Measurements from ENCODE around the gene ANKRD12. TPM values are rescaled to one million over a fixed set of nuclear protein-coding genes. Genes with fewer than 3 reads are reported as not detected.

The ANKRD12 gene
- polyA plus RNA-seq, 1 donor from 2014 or later, result 32.3 TPM

DNA sequence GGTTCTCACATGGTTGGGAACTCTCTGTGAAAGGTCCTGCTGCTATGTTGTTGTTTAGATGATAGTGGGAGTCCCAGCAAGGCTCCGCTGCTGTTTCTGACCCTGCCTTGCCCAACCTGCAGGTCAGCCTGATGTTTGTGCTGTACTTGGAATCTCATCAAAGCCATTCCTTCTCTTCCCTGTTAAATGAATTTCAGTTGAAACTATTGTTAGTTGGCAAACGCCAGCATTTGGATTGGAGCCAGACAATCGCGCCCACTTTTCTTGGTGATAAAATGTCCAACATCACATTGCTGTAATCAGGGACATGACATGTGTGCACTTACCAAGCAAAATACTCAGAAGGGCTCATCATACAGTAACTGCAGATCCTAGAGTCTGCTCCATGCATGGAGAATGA lies 185.2 kb downstream of the ANKRD12 start (continued):
- no peak for TF ChIP-seq EP300 (conservative IDR thresholded peaks at IDR 0.05; ENCODE audit: poor library complexity, severe bottlenecking)

DNA sequence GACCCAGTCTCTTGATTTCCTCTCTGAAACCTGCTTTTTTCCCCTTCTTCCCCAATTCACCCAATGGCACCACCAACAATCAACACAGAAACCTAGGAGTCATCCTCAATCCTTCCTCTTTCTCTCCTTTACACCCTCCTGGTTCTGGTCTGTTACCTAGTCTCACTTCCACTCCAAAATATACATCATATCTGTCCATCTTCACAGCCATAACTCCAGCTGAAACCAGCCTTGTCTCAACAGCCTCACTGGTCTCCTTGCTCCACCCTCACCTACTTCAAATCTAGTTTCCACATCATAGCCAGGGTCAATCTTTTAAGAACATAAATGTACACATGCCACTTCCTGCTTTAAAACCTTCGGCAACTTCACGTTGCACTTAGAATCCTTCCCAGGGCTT lies 186.2 kb downstream of the ANKRD12 start:
- Histone ChIP-seq H3K9me2 (ENCODE audit: insufficient read depth, low read length) (no peaks in the 10 kb centered on the region), H3K79me2 (replicated peaks; ENCODE audit: insufficient read depth, low read length) (no peaks in the 10 kb centered on the region), H3K4me3 (ENCODE audit: low read length) (no peak overlapping the region), H3F3A (ENCODE audit: insufficient read depth, low read length, poor library complexity, severe bottlenecking) (no peaks in the 10 kb centered on the region), H3K36me3 (ENCODE audit: insufficient read depth, low read length) (no peaks in the 10 kb centered on the region), H2AFZ (ENCODE audit: low read depth, low read length) (no peak overlapping the region), H4K20me1 (ENCODE audit: insufficient read depth) (no peaks in the 10 kb centered on the region), H3K27ac (ENCODE audit: low read length) (no peak overlapping the region), H3K4me2 (ENCODE audit: low read length) (no peak overlapping the region), H3K9me3 (ENCODE audit: low read length) (peaks cover under 1% of the 10 kb centered on the region), H3K9ac (ENCODE audit: low read length) (no peak overlapping the region), H3K27me3 (ENCODE audit: insufficient read depth, low read depth, low read length) (no peaks in the 10 kb centered on the region)
- TF ChIP-seq POLR2AphosphoS5 (IDR thresholded peaks at IDR 0.05) (no peak), TAF1 (IDR thresholded peaks at IDR 0.05; ENCODE audit: low read depth) (no peak), RAD21 (conservative IDR thresholded peaks at IDR 0.05) (no peak), EP300 (conservative IDR thresholded peaks at IDR 0.05; ENCODE audit: poor library complexity, severe bottlenecking) (no peak), EZH2 (IDR thresholded peaks at IDR 0.05; ENCODE audit: borderline replicate concordance, insufficient read depth, low read length, poor library complexity, severe bottlenecking) (no peak), SMC3 (conservative IDR thresholded peaks at IDR 0.05; ENCODE audit: poor library complexity) (no peak), MXI1 (conservative IDR thresholded peaks at IDR 0.05; ENCODE audit: poor library complexity, severe bottlenecking) (no peak)
- TF ChIP-seq, protein P1, sequence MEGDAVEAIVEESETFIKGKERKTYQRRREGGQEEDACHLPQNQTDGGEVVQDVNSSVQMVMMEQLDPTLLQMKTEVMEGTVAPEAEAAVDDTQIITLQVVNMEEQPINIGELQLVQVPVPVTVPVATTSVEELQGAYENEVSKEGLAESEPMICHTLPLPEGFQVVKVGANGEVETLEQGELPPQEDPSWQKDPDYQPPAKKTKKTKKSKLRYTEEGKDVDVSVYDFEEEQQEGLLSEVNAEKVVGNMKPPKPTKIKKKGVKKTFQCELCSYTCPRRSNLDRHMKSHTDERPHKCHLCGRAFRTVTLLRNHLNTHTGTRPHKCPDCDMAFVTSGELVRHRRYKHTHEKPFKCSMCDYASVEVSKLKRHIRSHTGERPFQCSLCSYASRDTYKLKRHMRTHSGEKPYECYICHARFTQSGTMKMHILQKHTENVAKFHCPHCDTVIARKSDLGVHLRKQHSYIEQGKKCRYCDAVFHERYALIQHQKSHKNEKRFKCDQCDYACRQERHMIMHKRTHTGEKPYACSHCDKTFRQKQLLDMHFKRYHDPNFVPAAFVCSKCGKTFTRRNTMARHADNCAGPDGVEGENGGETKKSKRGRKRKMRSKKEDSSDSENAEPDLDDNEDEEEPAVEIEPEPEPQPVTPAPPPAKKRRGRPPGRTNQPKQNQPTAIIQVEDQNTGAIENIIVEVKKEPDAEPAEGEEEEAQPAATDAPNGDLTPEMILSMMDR (IDR thresholded peaks at IDR 0.05; ENCODE audit: poor library complexity, severe bottlenecking), result no peak
- TF ChIP-seq, protein P2, sequence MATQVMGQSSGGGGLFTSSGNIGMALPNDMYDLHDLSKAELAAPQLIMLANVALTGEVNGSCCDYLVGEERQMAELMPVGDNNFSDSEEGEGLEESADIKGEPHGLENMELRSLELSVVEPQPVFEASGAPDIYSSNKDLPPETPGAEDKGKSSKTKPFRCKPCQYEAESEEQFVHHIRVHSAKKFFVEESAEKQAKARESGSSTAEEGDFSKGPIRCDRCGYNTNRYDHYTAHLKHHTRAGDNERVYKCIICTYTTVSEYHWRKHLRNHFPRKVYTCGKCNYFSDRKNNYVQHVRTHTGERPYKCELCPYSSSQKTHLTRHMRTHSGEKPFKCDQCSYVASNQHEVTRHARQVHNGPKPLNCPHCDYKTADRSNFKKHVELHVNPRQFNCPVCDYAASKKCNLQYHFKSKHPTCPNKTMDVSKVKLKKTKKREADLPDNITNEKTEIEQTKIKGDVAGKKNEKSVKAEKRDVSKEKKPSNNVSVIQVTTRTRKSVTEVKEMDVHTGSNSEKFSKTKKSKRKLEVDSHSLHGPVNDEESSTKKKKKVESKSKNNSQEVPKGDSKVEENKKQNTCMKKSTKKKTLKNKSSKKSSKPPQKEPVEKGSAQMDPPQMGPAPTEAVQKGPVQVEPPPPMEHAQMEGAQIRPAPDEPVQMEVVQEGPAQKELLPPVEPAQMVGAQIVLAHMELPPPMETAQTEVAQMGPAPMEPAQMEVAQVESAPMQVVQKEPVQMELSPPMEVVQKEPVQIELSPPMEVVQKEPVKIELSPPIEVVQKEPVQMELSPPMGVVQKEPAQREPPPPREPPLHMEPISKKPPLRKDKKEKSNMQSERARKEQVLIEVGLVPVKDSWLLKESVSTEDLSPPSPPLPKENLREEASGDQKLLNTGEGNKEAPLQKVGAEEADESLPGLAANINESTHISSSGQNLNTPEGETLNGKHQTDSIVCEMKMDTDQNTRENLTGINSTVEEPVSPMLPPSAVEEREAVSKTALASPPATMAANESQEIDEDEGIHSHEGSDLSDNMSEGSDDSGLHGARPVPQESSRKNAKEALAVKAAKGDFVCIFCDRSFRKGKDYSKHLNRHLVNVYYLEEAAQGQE (IDR thresholded peaks at IDR 0.05; ENCODE audit: borderline replicate concordance), result no peak

DNA sequence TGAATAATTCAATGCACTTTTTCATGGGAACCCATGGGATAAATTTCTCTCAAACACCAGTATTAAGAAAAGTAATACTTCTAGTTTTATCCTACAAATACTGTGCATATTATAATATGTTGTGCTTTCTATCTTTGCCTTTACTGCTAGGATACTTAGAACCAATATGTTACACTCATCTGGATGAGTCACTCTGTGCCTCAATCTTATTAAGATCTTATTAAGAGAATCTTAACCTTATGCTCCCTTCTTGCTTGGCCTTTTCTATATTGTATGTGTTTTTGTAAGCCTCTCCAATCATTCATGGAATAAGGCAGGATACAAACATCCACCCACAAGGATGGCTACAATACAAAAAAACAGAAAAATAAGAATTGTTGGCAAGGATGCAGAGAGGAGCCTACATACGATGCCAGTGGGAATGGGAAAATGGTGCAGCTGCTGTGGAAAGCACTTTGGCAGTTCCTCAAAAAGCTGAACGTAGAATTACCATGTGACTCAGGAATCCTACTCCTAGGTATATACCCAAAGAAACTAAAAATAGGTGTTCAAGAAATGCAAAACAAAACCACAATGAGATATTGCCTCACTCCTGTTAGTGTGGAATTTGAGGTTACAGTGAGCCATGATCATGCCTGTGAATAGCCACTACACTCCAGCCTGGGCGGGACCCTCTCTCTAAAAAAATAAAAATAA lies 187.3 kb downstream of the ANKRD12 start:
- Histone ChIP-seq H2AFZ (ENCODE audit: low read depth, low read length) (no peak overlapping the region), H3K9me3 (ENCODE audit: low read length) (peaks cover 4% of the 10 kb centered on the region)
- TF ChIP-seq SMC3 (conservative IDR thresholded peaks at IDR 0.05; ENCODE audit: poor library complexity) (no peak), EZH2 (IDR thresholded peaks at IDR 0.05; ENCODE audit: borderline replicate concordance, insufficient read depth, low read length, poor library complexity, severe bottlenecking) (no peak), MXI1 (conservative IDR thresholded peaks at IDR 0.05; ENCODE audit: poor library complexity, severe bottlenecking) (no peak), POLR2AphosphoS5 (IDR thresholded peaks at IDR 0.05) (no peak), TAF1 (IDR thresholded peaks at IDR 0.05; ENCODE audit: low read depth) (no peak), RAD21 (conservative IDR thresholded peaks at IDR 0.05) (no peak), EP300 (conservative IDR thresholded peaks at IDR 0.05; ENCODE audit: poor library complexity, severe bottlenecking) (no peak)
- TF ChIP-seq, protein P2 (IDR thresholded peaks at IDR 0.05; ENCODE audit: borderline replicate concordance), result no peak
- TF ChIP-seq, protein P1 (IDR thresholded peaks at IDR 0.05; ENCODE audit: poor library complexity, severe bottlenecking), result no peak

More for the DNA sequence above, 187.3 kb downstream of the ANKRD12 start:
- no peaks in the 10 kb centered on the region for H3K36me3 ChIP-seq (ENCODE audit: insufficient read depth, low read length)
- no peak overlapping the region for H3K9ac ChIP-seq (ENCODE audit: low read length)
- H4K20me1 ChIP-seq (ENCODE audit: insufficient read depth), result no peaks in the 10 kb centered on the region
- H3K27ac ChIP-seq (ENCODE audit: low read length), result no peak overlapping the region
- H3F3A ChIP-seq (ENCODE audit: insufficient read depth, low read length, poor library complexity, severe bottlenecking), result no peaks in the 10 kb centered on the region
- no peak overlapping the region for H3K4me3 ChIP-seq (ENCODE audit: low read length)
- H3K9me2 ChIP-seq (ENCODE audit: insufficient read depth, low read length), result no peaks in the 10 kb centered on the region
- H3K4me2 ChIP-seq (ENCODE audit: low read length), result no peak overlapping the region
- H3K79me2 ChIP-seq (replicated peaks; ENCODE audit: insufficient read depth, low read length), result no peaks in the 10 kb centered on the region
- no peaks in the 10 kb centered on the region for H3K27me3 ChIP-seq (ENCODE audit: insufficient read depth, low read depth, low read length)

Measured in neural cell (in vitro differentiated cells).